Retinal pigment epithelial cell (primary cell): ENCODE results near the gene ECSIT.
"Not testable (repeated sequence)": the region's sequence is repeated elsewhere in the genome, so short reads cannot be mapped to it uniquely, and the experiment has no call there.

Experiments
- DNase-seq: peaks from one replicate; pipeline ENCODE4 v3.0.0-alpha.2; 2010; ENCODE audit warnings: low read depth
- H3K4me3 ChIP-seq: 2 replicates; pipeline ENCODE4 v1.5.1; 2011; ENCODE audit warnings: mild to moderate bottlenecking, low read length, control low read depth, moderate library complexity
- CTCF ChIP-seq: conservative IDR thresholded peaks from 2 replicates; pipeline ENCODE4 v1.5.1; 2011; ENCODE audit warnings: low read depth, low read length, control low read depth, inconsistent platforms

The ECSIT gene

GRCh38 chr19:11479898-11480714 lies 48.8 kb downstream of the ECSIT start:
- no peak for DNase-seq
- H3K4me3 ChIP-seq, result no peak overlapping the region
- no peak for TF ChIP-seq CTCF

GRCh38 chr19:11479090-11479897 lies 49.6 kb downstream of the ECSIT start:
- no peak for TF ChIP-seq CTCF
- no peak overlapping the region for H3K4me3 ChIP-seq
- no peak for DNase-seq

- H3K4me3 ChIP-seq, result no peak overlapping the region
- no peak for DNase-seq
- TF ChIP-seq CTCF, result no peak
Observed at GRCh38 chr19:11478167-11479089, 50.5 kb downstream of the ECSIT start.

GRCh38 chr19:11475861-11476260 lies 53.1 kb downstream of the ECSIT start:
- TF ChIP-seq CTCF, result no peak
- no peak overlapping the region for H3K4me3 ChIP-seq
- no peak for DNase-seq

- not testable (repeated sequence) for DNase-seq, H3K4me3 ChIP-seq
Observed at GRCh38 chr19:11475343-11475742, 53.6 kb downstream of the ECSIT start.

GRCh38 chr19:11473725-11474124 lies 55.2 kb downstream of the ECSIT start:
- H3K4me3 ChIP-seq, result no peak overlapping the region
- no peak for TF ChIP-seq CTCF
- no peak for DNase-seq

GRCh38 chr19:11468266-11468845 lies 60.6 kb downstream of the ECSIT start:
- DNase-seq, H3K4me3 ChIP-seq: not testable (repeated sequence)
